CD4-positive, alpha-beta T cell (primary cell): ENCODE measurements around the gene CHRDL2. TPM values are rescaled to one million over a fixed set of nuclear protein-coding genes. Genes with fewer than 3 reads are reported as not detected.

Experiments
- ATAC-seq: fragments of 200-7000 bp; cut with Tn5 transposase; one replicate; pipeline ENCODE4 v1.10.0; 2022; ENCODE audit warnings: mild to moderate bottlenecking; ENCODE audit not compliant: poor library complexity
- CTCF ChIA-PET: fragments of 350-600 bp; sonication (Branson Sonifier 250); formaldehyde crosslinking; loops from one replicate; lab custom pipeline; 2021; ENCODE audit warnings: antibody characterized with exemption, inconsistent platforms; lab: Charles Lee
- POLR2A ChIA-PET: fragments of 350-600 bp; sonication (Branson Sonifier 250); formaldehyde crosslinking; loops from one replicate; lab custom pipeline; 2021; ENCODE audit warnings: antibody characterized with exemption, inconsistent platforms; lab: Charles Lee
- DNase-seq, 14 experiments: peaks; one replicate each; pipeline ENCODE4 v3.0.0-alpha.2; 2013 to 2020; ENCODE audit warnings: mixed read lengths in 2 of 14
- H3K27ac ChIP-seq, 2 donors: one replicate each; pipeline versions ENCODE4 v1.5.1 to v1.7.0; 2013; ENCODE audit warnings: low read length in 2 of 2, low read depth in 1 of 2, mild to moderate bottlenecking in 1 of 2
- H3K27me3 ChIP-seq, 2 experiments: 1 replicate in 1 of 2; 2 replicates in 1 of 2; pipeline versions ENCODE4 v1.6.1 to v1.7.0; 2013; ENCODE audit warnings: low read length in 2 of 2, control low read depth in 1 of 2, mild to moderate bottlenecking in 1 of 2, moderate library complexity in 1 of 2; ENCODE audit not compliant: insufficient read depth in 2 of 2, control insufficient read depth in 1 of 2
- H3K36me3 ChIP-seq: one replicate; pipeline ENCODE4 v1.6.1; 2013; ENCODE audit warnings: low read length, control low read depth; ENCODE audit not compliant: insufficient read depth
- H3K4me1 ChIP-seq: one replicate; pipeline ENCODE4 v1.6.1; 2013; ENCODE audit warnings: low read length, control low read depth; ENCODE audit not compliant: insufficient read depth
- H3K4me3 ChIP-seq: one replicate; pipeline ENCODE4 v1.5.1; 2013; ENCODE audit warnings: mild to moderate bottlenecking, low read length, moderate library complexity
- H3K9me3 ChIP-seq, 2 experiments: 1 replicate in 1 of 2; 2 replicates in 1 of 2; pipeline versions ENCODE4 v1.6.1 to v1.7.0; 2013; ENCODE audit warnings: low read length in 2 of 2, mild to moderate bottlenecking in 2 of 2, control low read depth in 1 of 2, moderate library complexity in 1 of 2; ENCODE audit not compliant: control insufficient read depth in 1 of 2, insufficient read depth in 1 of 2
- H3K27ac Mint-ChIP-seq: one replicate; pipeline ENCODE4 v1.8.0; 2020; ENCODE audit warnings: mixed read lengths
- H3K27me3 Mint-ChIP-seq: one replicate; pipeline ENCODE4 v1.8.0; 2021; ENCODE audit warnings: mixed read lengths
- H3K36me3 Mint-ChIP-seq: one replicate; pipeline ENCODE4 v1.8.0; 2021; ENCODE audit warnings: low read depth, mixed read lengths
- H3K4me1 Mint-ChIP-seq: one replicate; pipeline ENCODE4 v1.8.0; 2021; ENCODE audit warnings: low read depth, mixed read lengths
- H3K4me3 Mint-ChIP-seq: one replicate; pipeline ENCODE4 v1.8.0; 2020; ENCODE audit warnings: mild to moderate bottlenecking, mixed read lengths
- H3K9me3 Mint-ChIP-seq: one replicate; pipeline ENCODE4 v1.8.0; 2020; ENCODE audit warnings: mixed read lengths
- intact Hi-C, 2 experiments: fragments of 100-400 bp; cut with DNase I in 1 of 2; cut with micrococcal nuclease in 1 of 2; formaldehyde crosslinking; loops; one replicate each; pipeline versions ENCODE4 v1.15.1 to v1.9.0; 2023 to 2025; cut with DNase I, micrococcal nuclease
- total RNA-seq, 174 experiments: library from RNA in 2 of 174; stranded (reverse) in 2 of 174; gene quantifications; one replicate each; pipeline ENCODE4 v1.2.3 and lab custom pipeline; 2021 to 2026
- TF ChIP-seq, protein P1 (sequence below): fragments of 200-600 bp; IDR thresholded peaks from one replicate; pipeline ENCODE4 v1.8.0; 2022; ENCODE audit warnings: antibody characterized with exemption, mild to moderate bottlenecking

CHRDL2 gene
- total RNA-seq, 2 experiments from 2014 or later, result not detected

DNA sequence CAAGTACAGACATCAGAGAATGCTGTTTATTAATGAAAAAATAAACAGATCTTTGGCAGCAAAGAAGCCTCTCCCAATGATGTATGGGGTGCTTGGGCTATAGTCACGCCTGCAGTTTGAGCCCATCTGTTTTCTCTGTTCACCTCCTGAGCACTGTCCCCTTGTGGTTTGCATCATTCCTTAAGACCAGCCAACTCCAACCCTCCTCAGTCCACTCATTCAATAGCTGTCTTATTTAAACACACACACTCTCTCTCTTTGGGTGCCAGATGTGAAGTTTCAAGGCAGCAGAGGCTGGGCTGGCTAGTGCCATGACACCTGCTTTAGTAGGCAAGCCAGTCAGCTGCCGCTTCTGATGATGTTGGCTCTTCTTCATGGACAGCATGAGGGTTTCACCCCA lies 80.7 kb downstream of the CHRDL2 start:
- Mint-ChIP-seq H3K27ac (no peak overlapping the region), H3K27me3 (no peaks in the 10 kb centered on the region), H3K4me3 (no peak overlapping the region), H3K36me3 (peaks cover 17% of the 10 kb centered on the region), H3K4me1 (no peaks in the 10 kb centered on the region), H3K9me3 (no peaks in the 10 kb centered on the region)
- Histone ChIP-seq H3K4me3 (no peak overlapping the region), H3K9me3 (no peaks in the 10 kb centered on the region), H3K4me1 (no peaks in the 10 kb centered on the region), H3K36me3 (no peaks in the 10 kb centered on the region), H3K27ac (no peak overlapping the region), H3K27me3 (no peaks in the 10 kb centered on the region)
- TF ChIP-seq, protein P1, sequence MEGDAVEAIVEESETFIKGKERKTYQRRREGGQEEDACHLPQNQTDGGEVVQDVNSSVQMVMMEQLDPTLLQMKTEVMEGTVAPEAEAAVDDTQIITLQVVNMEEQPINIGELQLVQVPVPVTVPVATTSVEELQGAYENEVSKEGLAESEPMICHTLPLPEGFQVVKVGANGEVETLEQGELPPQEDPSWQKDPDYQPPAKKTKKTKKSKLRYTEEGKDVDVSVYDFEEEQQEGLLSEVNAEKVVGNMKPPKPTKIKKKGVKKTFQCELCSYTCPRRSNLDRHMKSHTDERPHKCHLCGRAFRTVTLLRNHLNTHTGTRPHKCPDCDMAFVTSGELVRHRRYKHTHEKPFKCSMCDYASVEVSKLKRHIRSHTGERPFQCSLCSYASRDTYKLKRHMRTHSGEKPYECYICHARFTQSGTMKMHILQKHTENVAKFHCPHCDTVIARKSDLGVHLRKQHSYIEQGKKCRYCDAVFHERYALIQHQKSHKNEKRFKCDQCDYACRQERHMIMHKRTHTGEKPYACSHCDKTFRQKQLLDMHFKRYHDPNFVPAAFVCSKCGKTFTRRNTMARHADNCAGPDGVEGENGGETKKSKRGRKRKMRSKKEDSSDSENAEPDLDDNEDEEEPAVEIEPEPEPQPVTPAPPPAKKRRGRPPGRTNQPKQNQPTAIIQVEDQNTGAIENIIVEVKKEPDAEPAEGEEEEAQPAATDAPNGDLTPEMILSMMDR, result no peak
- intact Hi-C loops, result no loop called here
- no peak for DNase-seq
- ATAC-seq, result no peak
- ChIA-PET CTCF (no interaction called here), POLR2A (no interaction called here)

DNA sequence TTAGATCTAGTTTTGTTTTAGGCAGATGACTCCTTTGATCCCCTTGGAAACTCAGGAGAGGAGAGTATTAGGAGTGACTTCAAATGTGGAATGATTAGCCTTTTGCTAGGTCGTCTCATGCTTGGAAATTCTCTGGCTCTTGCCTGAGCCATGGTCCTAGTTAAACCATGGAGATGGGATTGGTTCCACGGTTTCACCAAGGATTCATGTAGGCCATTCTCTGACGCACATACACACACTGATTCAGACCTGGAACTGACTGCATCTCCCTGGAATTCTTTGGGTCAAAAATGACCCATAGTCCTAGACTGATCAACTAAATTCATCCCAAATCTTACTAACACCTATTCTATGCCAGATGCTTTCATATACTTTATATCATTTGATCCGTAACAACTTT lies 82.3 kb downstream of the CHRDL2 start:
- no peaks in the 10 kb centered on the region for H3K27me3 ChIP-seq
- Mint-ChIP-seq H3K36me3 (peaks cover 30% of the 10 kb centered on the region), H3K27ac (no peak overlapping the region), H3K4me3 (no peak overlapping the region), H3K4me1 (no peaks in the 10 kb centered on the region), H3K27me3 (no peaks in the 10 kb centered on the region), H3K9me3 (no peaks in the 10 kb centered on the region)
- no peaks in the 10 kb centered on the region for H3K9me3 ChIP-seq
- no peaks in the 10 kb centered on the region for H3K4me1 ChIP-seq
- no peak overlapping the region for H3K27ac ChIP-seq
- H3K4me3 ChIP-seq, result no peak overlapping the region
- intact Hi-C loops, result no loop called here
- no peak for ATAC-seq
- CTCF ChIA-PET, result no interaction called here
- H3K36me3 ChIP-seq, result no peaks in the 10 kb centered on the region
- POLR2A ChIA-PET, result no interaction called here
- TF ChIP-seq, protein P1, result no peak
- DNase-seq, result no peak

DNA sequence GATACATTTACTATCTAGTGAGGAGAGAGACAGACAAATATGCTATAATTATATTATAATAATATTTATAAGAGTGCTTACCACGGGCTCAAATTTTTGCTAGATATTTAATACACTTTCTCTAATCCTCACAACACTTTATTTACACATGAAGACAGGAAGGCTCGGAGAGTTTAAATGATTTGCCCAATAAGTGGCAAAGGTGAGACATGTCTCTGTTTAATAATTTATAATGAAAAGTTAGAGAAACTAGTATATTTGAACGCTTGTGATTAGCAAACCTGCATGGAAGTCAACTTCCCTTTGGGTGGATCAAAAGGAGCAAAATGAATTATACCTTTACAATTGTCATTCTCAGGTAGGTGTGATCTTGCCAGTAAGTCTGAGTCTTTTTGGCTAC lies 83.4 kb downstream of the CHRDL2 start:
- H3K27me3 Mint-ChIP-seq, result no peaks in the 10 kb centered on the region
- CTCF ChIA-PET, result no interaction called here
- H3K4me3 Mint-ChIP-seq, result no peak overlapping the region
- no peak overlapping the region for H3K4me3 ChIP-seq
- no peaks in the 10 kb centered on the region for H3K36me3 ChIP-seq
- H3K4me1 ChIP-seq, result no peaks in the 10 kb centered on the region
- no peaks in the 10 kb centered on the region for H3K9me3 ChIP-seq
- TF ChIP-seq, protein P1, result no peak
- no peaks in the 10 kb centered on the region for H3K4me1 Mint-ChIP-seq
- POLR2A ChIA-PET, result no interaction called here
- no peak overlapping the region for H3K27ac Mint-ChIP-seq
- no peaks in the 10 kb centered on the region for H3K27me3 ChIP-seq
- H3K27ac ChIP-seq, result no peak overlapping the region
- no peak for DNase-seq
- peaks cover 36% of the 10 kb centered on the region for H3K36me3 Mint-ChIP-seq
- no peaks in the 10 kb centered on the region for H3K9me3 Mint-ChIP-seq
- intact Hi-C loops, result no loop called here
- ATAC-seq, result no peak
